CD8-positive, alpha-beta memory T cell (primary cell): Measurements from ENCODE around the gene UMAD1. TPM values are rescaled to one million over a fixed set of nuclear protein-coding genes. Genes with fewer than 3 reads are reported as not detected.
A peak's percentile ranks its signal among the peaks of the same experiment; 100 is the strongest.

Experiments
- CTCF ChIA-PET: fragments of 350-600 bp; sonication (Branson Sonifier 250); formaldehyde crosslinking; loops from one replicate; lab custom pipeline; 2021; ENCODE audit warnings: antibody characterized with exemption; lab: Charles Lee
- POLR2A ChIA-PET: fragments of 350-600 bp; sonication (Branson Sonifier 250); formaldehyde crosslinking; loops from one replicate; lab custom pipeline; 2021; ENCODE audit warnings: antibody characterized with exemption; lab: Charles Lee
- DNase-seq, 5 donors: peaks; one replicate each; pipeline versions ENCODE4 v3.0.0 to v3.0.0-alpha.2; 2020 to 2022; ENCODE audit warnings: mixed read lengths in 1 of 5
- H3K27ac ChIP-seq: one replicate; pipeline ENCODE4 v1.7.0; 2013; ENCODE audit warnings: low read depth, mild to moderate bottlenecking, low read length, moderate library complexity
- H3K27me3 ChIP-seq: 2 replicates; pipeline ENCODE4 v1.7.0; 2013; ENCODE audit warnings: low read length, mild to moderate bottlenecking; ENCODE audit not compliant: insufficient read depth, poor library complexity, severe bottlenecking
- H3K36me3 ChIP-seq: 2 replicates; pipeline ENCODE4 v1.7.0; 2013; ENCODE audit warnings: mild to moderate bottlenecking, low read length, moderate library complexity; ENCODE audit not compliant: insufficient read depth
- H3K4me1 ChIP-seq: 2 replicates; pipeline ENCODE4 v1.7.0; 2013; ENCODE audit warnings: mild to moderate bottlenecking, low read length, moderate library complexity; ENCODE audit not compliant: insufficient read depth
- H3K4me3 ChIP-seq: 2 replicates; pipeline ENCODE4 v1.7.0; 2013; ENCODE audit warnings: mild to moderate bottlenecking, low read length
- H3K9me3 ChIP-seq: 2 replicates; pipeline ENCODE4 v1.7.0; 2013; ENCODE audit warnings: mild to moderate bottlenecking, low read length
- H3K27ac Mint-ChIP-seq, 8 donors: one replicate each; pipeline ENCODE4 v1.8.0; 2020 to 2021; ENCODE audit warnings: mixed read lengths in 8 of 8, mild to moderate bottlenecking in 6 of 8, inconsistent platforms in 3 of 8, moderate library complexity in 3 of 8
- H3K27me3 Mint-ChIP-seq, 2 donors: one replicate each; pipeline ENCODE4 v1.8.0; 2020 to 2021; ENCODE audit warnings: mixed read lengths in 2 of 2, mild to moderate bottlenecking in 1 of 2, moderate library complexity in 1 of 2
- H3K36me3 Mint-ChIP-seq, 3 donors: one replicate each; pipeline ENCODE4 v1.8.0; 2020 to 2021; ENCODE audit warnings: mixed read lengths in 3 of 3, inconsistent platforms in 1 of 3, mild to moderate bottlenecking in 1 of 3
- H3K4me1 Mint-ChIP-seq, 3 donors: one replicate each; pipeline ENCODE4 v1.8.0; 2020 to 2021; ENCODE audit warnings: mixed read lengths in 3 of 3, inconsistent platforms in 1 of 3, mild to moderate bottlenecking in 1 of 3
- H3K4me3 Mint-ChIP-seq, 7 donors: one replicate each; pipeline ENCODE4 v1.8.0; 2020 to 2021; ENCODE audit warnings: mixed read lengths in 7 of 7, mild to moderate bottlenecking in 6 of 7, moderate library complexity in 4 of 7, inconsistent platforms in 2 of 7
- H3K9me3 Mint-ChIP-seq, 5 donors: one replicate each; pipeline ENCODE4 v1.8.0; 2020 to 2022; ENCODE audit warnings: mixed read lengths in 5 of 5, mild to moderate bottlenecking in 3 of 5, moderate library complexity in 2 of 5, inconsistent platforms in 1 of 5
- polyA plus RNA-seq: library from polyadenylated mRNA; unstranded; fragments of 300-500 nt; fragmentation: Illumina TruSeq; gene quantifications from one replicate; pipeline ENCODE4 v1.2.3, GENCODE V29; 2021
- total RNA-seq, 2 experiments: library from RNA; stranded (reverse); gene quantifications; one replicate each; pipeline ENCODE4 v1.2.3, GENCODE V29; 2021

Gene UMAD1
- total and polyA plus RNA-seq, 3 experiments from 2014 or later, result 13.5 to 27.4 (median 14.8) TPM

- H3K4me1 ChIP-seq, result no peaks in the 10 kb centered on the region
- POLR2A ChIA-PET, result no interaction called here
- no peaks in the 10 kb centered on the region for H3K27me3 Mint-ChIP-seq
- peaks cover 12 to 18% (median 16%) of the 10 kb centered on the region in 3 donors for H3K36me3 Mint-ChIP-seq
- no peaks in the 10 kb centered on the region for H3K27me3 ChIP-seq
- H3K4me3 ChIP-seq, result no peak overlapping the region
- H3K27ac Mint-ChIP-seq, result no peak overlapping the region
- no peaks in the 10 kb centered on the region for H3K4me1 Mint-ChIP-seq
- H3K27ac ChIP-seq, result no peak overlapping the region
- no peak overlapping the region for H3K4me3 Mint-ChIP-seq
- CTCF ChIA-PET, result no interaction called here
- H3K36me3 ChIP-seq, result no peaks in the 10 kb centered on the region
- DNase-seq, result no peak
- H3K9me3 Mint-ChIP-seq, result no peaks in the 10 kb centered on the region
- no peaks in the 10 kb centered on the region for H3K9me3 ChIP-seq
These were observed 249.4 kb downstream of the UMAD1 start for GRCh38 chr7:7889791-7890568.

- Histone ChIP-seq H3K4me3 (no peak overlapping the region), H3K27me3 (no peaks in the 10 kb centered on the region), H3K36me3 (no peaks in the 10 kb centered on the region), H3K27ac (no peak overlapping the region), H3K9me3 (no peaks in the 10 kb centered on the region), H3K4me1 (no peaks in the 10 kb centered on the region)
- Mint-ChIP-seq H3K27ac (no peak overlapping the region), H3K4me3 (no peak overlapping the region), H3K36me3 (peaks cover 9 to 11% (median 9%) of the 10 kb centered on the region in 3 donors), H3K27me3 (no peaks in the 10 kb centered on the region), H3K9me3 (no peaks in the 10 kb centered on the region), H3K4me1 (no peaks in the 10 kb centered on the region)
- DNase-seq, result no peak
- ChIA-PET POLR2A (no interaction called here), CTCF (no interaction called here)
These were observed 254.6 kb downstream of the UMAD1 start for GRCh38 chr7:7895004-7895650.

- no peaks in the 10 kb centered on the region for H3K27me3 Mint-ChIP-seq
- peaks cover 2 to 6% (median 5%) of the 10 kb centered on the region in 3 donors for H3K36me3 Mint-ChIP-seq
These were observed 255.2 kb downstream of the UMAD1 start for GRCh38 chr7:7895754-7896153.

GRCh38 chr7:7897509-7897908, 257.0 kb downstream of the UMAD1 start:
- POLR2A ChIA-PET, result no interaction called here
- Mint-ChIP-seq H3K4me3 (no peak overlapping the region), H3K36me3 (peaks cover 0 to 5% (median 3%) of the 10 kb centered on the region in 3 donors), H3K27me3 (no peaks in the 10 kb centered on the region), H3K4me1 (peaks cover 0 to under 1% (median 0%) of the 10 kb centered on the region in 3 donors), H3K27ac (no peak overlapping the region), H3K9me3 (no peaks in the 10 kb centered on the region)
- Histone ChIP-seq H3K4me1 (no peaks in the 10 kb centered on the region), H3K36me3 (no peaks in the 10 kb centered on the region), H3K9me3 (no peaks in the 10 kb centered on the region), H3K27me3 (no peaks in the 10 kb centered on the region), H3K4me3 (no peak overlapping the region), H3K27ac (no peak overlapping the region)
- CTCF ChIA-PET, result interaction anchor here (0.7 kb wide), 1 partner anchor 17 kb away, joined by 3 read pairs; no protein-coding TSS in a partner anchor
- no peak for DNase-seq

More at GRCh38 chr7:7895754-7896153, 255.2 kb downstream of the UMAD1 start:
- Mint-ChIP-seq H3K9me3 (no peaks in the 10 kb centered on the region), H3K4me1 (no peaks in the 10 kb centered on the region), H3K4me3 (no peak overlapping the region), H3K27ac (no peak overlapping the region)
- ChIA-PET CTCF (no interaction called here), POLR2A (no interaction called here)
- Histone ChIP-seq H3K4me3 (no peak overlapping the region), H3K27ac (no peak overlapping the region), H3K36me3 (no peaks in the 10 kb centered on the region), H3K27me3 (no peaks in the 10 kb centered on the region), H3K9me3 (no peaks in the 10 kb centered on the region), H3K4me1 (no peaks in the 10 kb centered on the region)
- no peak for DNase-seq

- Histone ChIP-seq H3K4me3 (no peak overlapping the region), H3K27me3 (no peaks in the 10 kb centered on the region), H3K4me1 (no peaks in the 10 kb centered on the region), H3K36me3 (no peaks in the 10 kb centered on the region), H3K9me3 (no peaks in the 10 kb centered on the region), H3K27ac (no peak overlapping the region)
- CTCF ChIA-PET, result interaction anchor here (0.7 kb wide), 1 partner anchor 18 kb away, joined by 3 read pairs; no protein-coding TSS in a partner anchor
- H3K27ac Mint-ChIP-seq, result no peak overlapping the region
- no peak overlapping the region for H3K4me3 Mint-ChIP-seq
- H3K27me3 Mint-ChIP-seq, result no peaks in the 10 kb centered on the region
- H3K36me3 Mint-ChIP-seq, result peaks cover 1 to 4% (median 3%) of the 10 kb centered on the region in 3 donors
- no peak for DNase-seq
- H3K9me3 Mint-ChIP-seq, result no peaks in the 10 kb centered on the region
- H3K4me1 Mint-ChIP-seq, result peaks cover 0 to 5% (median 5%) of the 10 kb centered on the region in 3 donors
- POLR2A ChIA-PET, result no interaction called here
These were observed 257.5 kb downstream of the UMAD1 start for GRCh38 chr7:7897949-7898515.

- Mint-ChIP-seq H3K4me3 (no peak overlapping the region), H3K9me3 (no peaks in the 10 kb centered on the region), H3K36me3 (peaks cover 1 to 9% (median 9%) of the 10 kb centered on the region in 3 donors), H3K27me3 (no peaks in the 10 kb centered on the region), H3K27ac (peak overlapping the region in 1 of 8 donors; percentile 55), H3K4me1 (peaks cover 0 to 8% (median 5%) of the 10 kb centered on the region in 3 donors)
- Histone ChIP-seq H3K9me3 (no peaks in the 10 kb centered on the region), H3K36me3 (no peaks in the 10 kb centered on the region), H3K27ac (no peak overlapping the region), H3K27me3 (no peaks in the 10 kb centered on the region), H3K4me1 (no peaks in the 10 kb centered on the region), H3K4me3 (no peak overlapping the region)
- ChIA-PET CTCF (no interaction called here), POLR2A (no interaction called here)
- DNase-seq, result no peak
These were observed 262.3 kb downstream of the UMAD1 start for GRCh38 chr7:7902845-7903244.

- Mint-ChIP-seq H3K27ac (no peak overlapping the region), H3K4me1 (peaks cover 0 to 8% (median 5%) of the 10 kb centered on the region in 3 donors), H3K27me3 (no peaks in the 10 kb centered on the region), H3K36me3 (peaks cover 0 to 10% (median 9%) of the 10 kb centered on the region in 3 donors), H3K9me3 (no peaks in the 10 kb centered on the region), H3K4me3 (no peak overlapping the region)
- H3K27ac ChIP-seq, result no peak overlapping the region
- CTCF ChIA-PET, result no interaction called here
- POLR2A ChIA-PET, result no interaction called here
- H3K9me3 ChIP-seq, result no peaks in the 10 kb centered on the region
- no peaks in the 10 kb centered on the region for H3K27me3 ChIP-seq
- no peaks in the 10 kb centered on the region for H3K4me1 ChIP-seq
- DNase-seq, result no peak
- no peaks in the 10 kb centered on the region for H3K36me3 ChIP-seq
- no peak overlapping the region for H3K4me3 ChIP-seq
These were observed 266.8 kb downstream of the UMAD1 start for GRCh38 chr7:7907306-7907705.

- H3K4me1 ChIP-seq, result no peaks in the 10 kb centered on the region
- no peaks in the 10 kb centered on the region for H3K27me3 Mint-ChIP-seq
- H3K4me3 Mint-ChIP-seq, result no peak overlapping the region
- H3K4me3 ChIP-seq, result no peak overlapping the region
- H3K4me1 Mint-ChIP-seq, result no peaks in the 10 kb centered on the region
- ChIA-PET POLR2A (no interaction called here), CTCF (no interaction called here)
- no peaks in the 10 kb centered on the region for H3K27me3 ChIP-seq
- H3K27ac ChIP-seq, result no peak overlapping the region
- DNase-seq, result no peak
- no peaks in the 10 kb centered on the region for H3K9me3 Mint-ChIP-seq
- H3K36me3 Mint-ChIP-seq, result peaks cover 0 to 8% (median 5%) of the 10 kb centered on the region in 3 donors
- no peaks in the 10 kb centered on the region for H3K36me3 ChIP-seq
- no peaks in the 10 kb centered on the region for H3K9me3 ChIP-seq
- no peak overlapping the region for H3K27ac Mint-ChIP-seq
These were observed 268.1 kb downstream of the UMAD1 start for GRCh38 chr7:7908622-7909145.
